Smooth muscle cell (in vitro differentiated cells): ENCODE data around the gene DAP. TPM values are rescaled to one million over a fixed set of nuclear protein-coding genes. Genes with fewer than 3 reads are reported as not detected.

Experiments used
- DNase-seq: peaks from one replicate; lab custom pipeline; 2025; ENCODE audit not compliant: unreplicated experiment; lab: John Stamatoyannopoulos, UW
- H2AFZ ChIP-seq: fragments of 200-600 bp; sonication (generic); 2 replicates; pipeline ENCODE4 v1.6.0; 2016; ENCODE audit warnings: antibody characterized with exemption, low read depth, mild to moderate bottlenecking
- H3F3A ChIP-seq: fragments of 200-600 bp; sonication (generic); 2 replicates; pipeline ENCODE4 v1.6.0; 2017; ENCODE audit warnings: antibody characterized with exemption, low read depth
- H3K27ac ChIP-seq: fragments of 200-600 bp; sonication (generic); 2 replicates; pipeline ENCODE4 v1.5.1; 2016; ENCODE audit warnings: low read depth, mild to moderate bottlenecking
- H3K27me3 ChIP-seq: fragments of 200-600 bp; sonication (generic); 2 replicates; pipeline ENCODE4 v1.6.1; 2016; ENCODE audit warnings: low read depth, mild to moderate bottlenecking
- H3K36me3 ChIP-seq: fragments of 200-600 bp; sonication (generic); 2 replicates; pipeline ENCODE4 v1.5.1; 2016; ENCODE audit warnings: low read depth
- H3K4me1 ChIP-seq: fragments of 200-600 bp; sonication (generic); 2 replicates; pipeline ENCODE4 v1.5.1; 2016; ENCODE audit warnings: low read depth
- H3K4me2 ChIP-seq: fragments of 200-600 bp; sonication (generic); 2 replicates; pipeline ENCODE4 v1.6.0; 2016; ENCODE audit warnings: mild to moderate bottlenecking
- H3K4me3 ChIP-seq: fragments of 200-600 bp; sonication (generic); 2 replicates; pipeline ENCODE4 v1.5.1; 2016; ENCODE audit warnings: mild to moderate bottlenecking
- H3K79me2 ChIP-seq: fragments of 200-600 bp; sonication (generic); 2 replicates; pipeline ENCODE4 v1.6.0; 2016; ENCODE audit warnings: low read depth, mild to moderate bottlenecking
- H3K9ac ChIP-seq: fragments of 200-600 bp; sonication (generic); 2 replicates; pipeline ENCODE4 v1.6.0; 2016; ENCODE audit warnings: low read depth
- H3K9me3 ChIP-seq: fragments of 200-600 bp; sonication (generic); replicated peaks from 2 replicates; pipeline ENCODE4 v1.5.1; 2016; ENCODE audit warnings: low read depth
- H4K20me1 ChIP-seq: fragments of 200-600 bp; sonication (generic); 2 replicates; pipeline ENCODE4 v1.6.0; 2016; ENCODE audit warnings: low read depth
- WGBS: methylation state at CpG from one replicate; pipeline ENCODE4 v1.1.7; 2016; ENCODE audit warnings: low lambda C conversion rate; 5-methylcytosine and 5-hydroxymethylcytosine counted together
- polyA plus RNA-seq: library from polyadenylated mRNA; unstranded; fragments of >200 nt; fragmentation: Nextera tagmentation; extraction: Ambion mirVana; gene quantifications from 2 replicates; pipeline ENCODE4 v1.2.1, GENCODE V29; 2016
- total RNA-seq: library from RNA; depleted of rRNA; stranded (reverse); fragments of >200 nt; gene quantifications from 2 replicates; pipeline ENCODE4 v1.2.3, GENCODE V29; 2014
- TF ChIP-seq, protein P1 (sequence below): fragments of 200-600 bp; sonication (generic); IDR thresholded peaks from 2 replicates; pipeline ENCODE4 v1.5.1; 2017; ENCODE audit warnings: borderline replicate concordance, mild to moderate bottlenecking, antibody characterized with exemption; ENCODE audit not compliant: insufficient read depth, poor library complexity, severe bottlenecking

The DAP gene
- total and polyA plus RNA-seq, 2 experiments from 2014 or later: 52.3 to 190 TPM

DNA sequence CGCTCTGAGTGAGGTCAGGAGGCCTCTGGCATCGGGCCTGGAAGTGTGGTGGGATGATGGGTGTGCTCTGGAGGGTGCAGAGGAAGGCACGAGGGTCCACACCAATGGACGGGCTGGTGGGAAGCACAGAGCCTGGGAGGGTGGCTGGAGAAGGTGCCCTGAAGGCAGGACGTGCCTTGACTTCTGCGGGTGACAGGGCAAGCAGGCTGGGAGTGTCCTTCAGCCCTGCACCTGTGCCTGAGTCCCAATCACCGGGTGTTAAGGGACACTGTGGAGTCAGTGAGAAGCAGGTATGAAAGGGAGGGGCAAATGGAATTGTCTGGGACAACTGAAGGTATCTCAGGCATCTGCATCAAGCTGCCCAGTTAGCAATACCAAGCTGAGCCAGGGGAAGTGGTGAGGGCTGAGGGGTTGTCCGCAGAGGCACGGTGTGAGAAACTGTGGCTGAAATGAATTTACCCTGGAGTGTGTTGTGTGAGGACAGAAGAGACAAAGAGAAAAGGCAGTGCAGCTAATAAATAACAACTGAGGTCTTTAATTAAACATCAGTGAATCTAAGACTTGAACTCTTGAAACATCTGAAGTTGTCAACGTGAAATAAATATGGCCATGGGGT is 50.4 kb downstream of the DAP start:
- TF ChIP-seq, protein P1, sequence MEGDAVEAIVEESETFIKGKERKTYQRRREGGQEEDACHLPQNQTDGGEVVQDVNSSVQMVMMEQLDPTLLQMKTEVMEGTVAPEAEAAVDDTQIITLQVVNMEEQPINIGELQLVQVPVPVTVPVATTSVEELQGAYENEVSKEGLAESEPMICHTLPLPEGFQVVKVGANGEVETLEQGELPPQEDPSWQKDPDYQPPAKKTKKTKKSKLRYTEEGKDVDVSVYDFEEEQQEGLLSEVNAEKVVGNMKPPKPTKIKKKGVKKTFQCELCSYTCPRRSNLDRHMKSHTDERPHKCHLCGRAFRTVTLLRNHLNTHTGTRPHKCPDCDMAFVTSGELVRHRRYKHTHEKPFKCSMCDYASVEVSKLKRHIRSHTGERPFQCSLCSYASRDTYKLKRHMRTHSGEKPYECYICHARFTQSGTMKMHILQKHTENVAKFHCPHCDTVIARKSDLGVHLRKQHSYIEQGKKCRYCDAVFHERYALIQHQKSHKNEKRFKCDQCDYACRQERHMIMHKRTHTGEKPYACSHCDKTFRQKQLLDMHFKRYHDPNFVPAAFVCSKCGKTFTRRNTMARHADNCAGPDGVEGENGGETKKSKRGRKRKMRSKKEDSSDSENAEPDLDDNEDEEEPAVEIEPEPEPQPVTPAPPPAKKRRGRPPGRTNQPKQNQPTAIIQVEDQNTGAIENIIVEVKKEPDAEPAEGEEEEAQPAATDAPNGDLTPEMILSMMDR: no peak
- Histone ChIP-seq H3K27me3 (no peaks in the 10 kb centered on the region), H3F3A (peaks cover 6% of the 10 kb centered on the region), H3K36me3 (no peaks in the 10 kb centered on the region), H3K4me3 (no peak overlapping the region), H3K9me3 (no peaks in the 10 kb centered on the region), H4K20me1 (peaks cover 100% of the 10 kb centered on the region), H3K27ac (no peak overlapping the region), H3K9ac (no peak overlapping the region), H2AFZ (no peak overlapping the region), H3K79me2 (peaks cover 31% of the 10 kb centered on the region), H3K4me1 (no peaks in the 10 kb centered on the region), H3K4me2 (no peak overlapping the region)
- DNase-seq: no peak
- WGBS: 91% methylated on average over 10 of the region's 10 CpGs

DNA sequence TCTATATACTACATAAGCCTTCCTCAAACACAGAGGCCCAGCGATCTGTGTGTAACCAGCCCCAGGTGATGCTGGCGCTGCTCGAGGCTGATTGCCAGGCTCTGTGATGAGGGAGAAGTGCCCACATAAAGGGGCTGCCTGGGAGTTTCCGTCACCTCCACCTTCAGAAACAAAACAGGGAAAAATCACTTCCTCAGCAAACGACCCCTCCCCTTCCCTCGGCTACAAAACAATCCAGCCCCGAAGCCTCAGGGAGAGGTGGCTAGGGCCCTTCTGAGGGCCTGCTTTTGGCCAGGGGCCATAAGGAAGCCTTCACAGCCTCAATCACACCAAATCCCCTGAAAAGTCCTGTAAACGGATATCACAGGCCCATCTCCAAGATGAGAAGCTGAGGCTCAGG is 51.1 kb downstream of the DAP start:
- H3K4me3 ChIP-seq: no peak overlapping the region
- no peaks in the 10 kb centered on the region for H3K4me1 ChIP-seq
- no peak overlapping the region for H3K9ac ChIP-seq
- no peaks in the 10 kb centered on the region for H3K36me3 ChIP-seq
- peaks cover 25% of the 10 kb centered on the region for H3K79me2 ChIP-seq
- H2AFZ ChIP-seq: no peak overlapping the region
- H3F3A ChIP-seq: peaks cover 6% of the 10 kb centered on the region
- H3K4me2 ChIP-seq: no peak overlapping the region
- H4K20me1 ChIP-seq: peaks cover 100% of the 10 kb centered on the region
- WGBS: 94% methylated on average over 8 of the region's 8 CpGs
- H3K27me3 ChIP-seq: no peaks in the 10 kb centered on the region
- H3K27ac ChIP-seq: no peak overlapping the region
- TF ChIP-seq, protein P1: no peak
- no peak for DNase-seq
- no peaks in the 10 kb centered on the region for H3K9me3 ChIP-seq

DNA sequence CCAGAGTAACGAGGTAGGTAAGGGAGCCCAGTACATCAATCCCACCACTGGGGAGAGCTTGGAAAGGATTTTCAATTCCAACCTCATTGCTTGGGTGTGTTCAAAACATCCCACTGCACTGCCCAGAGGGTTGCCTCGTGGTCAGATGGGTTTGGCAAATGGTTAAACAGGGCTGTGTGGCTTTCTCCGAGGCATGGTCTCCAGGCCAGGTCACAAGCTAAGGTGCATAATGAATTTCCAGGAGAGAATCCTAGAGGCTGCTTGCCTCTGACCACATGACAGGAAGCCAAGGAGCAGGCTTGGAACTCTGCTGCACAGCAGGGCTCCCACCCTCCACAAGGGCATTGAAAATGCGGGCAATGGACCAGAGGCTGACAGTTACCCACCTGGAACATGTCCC is 51.6 kb downstream of the DAP start:
- Histone ChIP-seq H3K9me3 (no peaks in the 10 kb centered on the region), H3F3A (peaks cover 6% of the 10 kb centered on the region), H3K27ac (no peak overlapping the region), H3K4me1 (no peaks in the 10 kb centered on the region), H4K20me1 (peaks cover 100% of the 10 kb centered on the region), H3K4me2 (no peak overlapping the region), H3K4me3 (no peak overlapping the region), H3K79me2 (peaks cover 20% of the 10 kb centered on the region), H3K36me3 (no peaks in the 10 kb centered on the region), H3K9ac (no peak overlapping the region), H3K27me3 (no peaks in the 10 kb centered on the region), H2AFZ (no peak overlapping the region)
- 91% methylated on average over 4 of the region's 4 CpGs for WGBS
- no peak for DNase-seq
- TF ChIP-seq, protein P1: no peak
